Islet of Langerhans (tissue), 1 donor: ENCODE results near the gene TAF1D.

Source experiments
- FAIRE-seq: peaks from one replicate; lab custom pipeline; 2011; peaks lifted over from hg19 to GRCh38; lab: Jason Lieb, UNC

The TAF1D gene

GRCh38 chr11:93720522-93720921, 20.8 kb downstream of the TAF1D start:
- no peak for FAIRE-seq

- no peak for FAIRE-seq
Observed at GRCh38 chr11:93719310-93719709, 22.0 kb downstream of the TAF1D start.

- no peak for FAIRE-seq
Observed at GRCh38 chr11:93718057-93718563, 23.2 kb downstream of the TAF1D start.

DNA sequence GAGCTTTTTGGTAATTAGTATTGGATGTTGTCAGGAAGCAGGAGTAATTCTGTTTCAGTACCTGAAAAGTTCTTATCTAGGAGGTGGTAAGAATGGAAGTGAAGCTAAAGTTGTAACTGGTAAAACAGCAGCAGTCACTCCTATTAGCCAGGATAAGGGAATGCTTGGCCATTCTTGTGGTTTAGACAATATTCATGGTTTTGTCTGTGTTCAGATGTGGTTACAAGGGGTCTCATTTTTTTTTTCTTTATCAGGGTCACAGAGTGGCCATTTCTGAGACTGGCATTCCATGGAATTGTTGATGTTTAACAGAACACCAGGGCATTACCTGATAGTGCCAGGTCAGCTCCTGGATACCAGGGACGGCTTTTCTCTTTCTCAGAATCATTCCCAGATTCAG, 23.8 kb downstream of the TAF1D start:
- FAIRE-seq, result no peak

DNA sequence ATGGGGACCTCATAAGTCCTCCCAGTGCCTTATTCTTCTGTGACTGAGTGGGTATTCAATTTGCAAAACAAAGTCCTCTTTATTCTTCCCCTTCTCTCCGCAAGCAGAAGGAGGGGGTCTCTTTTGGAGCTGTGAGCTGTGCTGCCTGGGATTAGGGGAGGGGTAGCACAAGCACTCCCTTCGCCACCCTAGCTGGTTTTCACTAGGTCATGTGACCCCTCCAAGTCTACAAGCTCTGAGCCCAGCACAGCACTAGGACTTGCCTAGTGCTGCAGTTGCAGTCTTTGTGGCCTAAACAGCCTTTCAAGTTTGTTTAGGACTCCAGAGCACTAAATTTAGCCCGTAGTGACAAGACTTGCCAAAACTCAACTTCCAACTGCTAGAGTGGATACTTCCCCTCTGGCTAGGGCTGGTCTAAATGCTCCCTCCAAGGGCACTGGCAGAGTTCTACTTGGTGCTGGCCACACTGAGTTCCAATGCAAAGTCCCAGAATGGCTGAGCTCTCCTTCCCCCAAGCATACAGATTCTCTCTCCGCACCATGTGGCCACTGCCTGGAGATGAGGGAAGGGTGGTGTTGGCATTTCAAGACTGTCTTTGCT, 25.4 kb downstream of the TAF1D start:
- no peak for FAIRE-seq

GRCh38 chr11:93712678-93713077, 28.6 kb downstream of the TAF1D start:
- FAIRE-seq, result peak; percentile 17

- no peak for FAIRE-seq
Observed at GRCh38 chr11:93710239-93710638, 31.1 kb downstream of the TAF1D start.

DNA sequence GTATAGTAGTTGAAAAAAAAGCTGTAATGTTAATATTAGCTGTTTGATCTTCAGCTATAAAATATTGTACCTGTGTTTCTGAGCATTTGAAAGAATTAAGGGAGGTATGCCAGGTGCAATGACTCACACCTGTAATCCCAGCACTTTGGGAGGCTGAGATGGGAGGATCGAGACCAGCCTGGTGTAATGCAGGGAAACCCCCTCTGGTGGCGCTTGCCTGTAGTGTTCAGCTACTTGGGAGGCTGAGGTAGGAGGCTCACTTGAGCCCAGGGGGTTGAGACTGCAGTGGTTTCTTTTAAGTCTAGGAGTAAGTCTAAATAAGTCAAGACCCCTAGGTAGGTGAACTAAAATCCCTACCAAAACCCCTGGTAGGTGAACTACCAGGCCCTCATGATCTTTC, 37.1 kb downstream of the TAF1D start:
- no peak for FAIRE-seq

- no peak for FAIRE-seq
Observed at GRCh38 chr11:93700830-93701229, 40.5 kb downstream of the TAF1D start.

DNA sequence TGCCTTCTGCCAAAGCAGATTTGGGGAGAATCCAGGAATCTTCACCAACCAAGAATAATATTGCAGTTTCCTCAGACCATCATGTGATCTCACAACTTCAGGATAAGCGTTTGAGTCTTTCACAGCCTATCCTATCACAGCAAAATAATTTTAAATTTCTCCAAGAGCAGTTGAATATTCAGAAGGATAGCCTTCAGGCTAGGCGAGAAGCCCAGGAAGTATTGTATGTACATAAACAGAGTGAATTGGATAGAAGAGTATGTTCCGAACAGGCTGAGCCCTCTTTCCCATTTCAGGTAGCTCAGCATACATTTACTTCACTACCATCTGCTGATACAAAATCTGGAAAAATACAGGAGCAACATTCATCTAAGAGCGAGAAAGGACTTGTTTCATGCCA, 43.7 kb downstream of the TAF1D start:
- no peak for FAIRE-seq

- FAIRE-seq, result no peak
Observed at GRCh38 chr11:93694557-93694956, 46.7 kb downstream of the TAF1D start.

- no peak for FAIRE-seq
Observed at GRCh38 chr11:93694109-93694508, 47.2 kb downstream of the TAF1D start.

DNA sequence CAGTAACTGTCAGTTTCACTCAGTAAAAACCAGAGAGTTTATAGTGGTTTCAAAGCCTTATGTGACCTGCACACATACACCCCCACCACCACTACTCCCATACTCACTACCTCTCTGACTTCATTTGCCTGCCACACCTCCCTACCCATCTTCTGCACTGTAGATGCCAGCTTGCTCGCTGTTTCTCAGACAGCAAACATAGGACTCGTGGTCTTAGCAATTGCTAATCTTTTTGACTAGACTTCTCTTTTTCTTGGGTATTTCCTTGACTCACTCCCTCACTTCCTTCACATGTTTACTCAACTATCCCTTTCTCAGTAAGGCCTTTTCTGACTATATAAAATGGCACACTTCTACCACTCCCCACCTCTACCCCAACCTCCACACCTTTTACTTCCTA, 52.1 kb downstream of the TAF1D start:
- no peak for FAIRE-seq

- no peak for FAIRE-seq
Observed at GRCh38 chr11:93686812-93687211, 54.5 kb downstream of the TAF1D start.

- FAIRE-seq, result no peak
Observed at GRCh38 chr11:93686226-93686625, 55.1 kb downstream of the TAF1D start.
